ENCODE results near the gene CCND2.

DNA sequence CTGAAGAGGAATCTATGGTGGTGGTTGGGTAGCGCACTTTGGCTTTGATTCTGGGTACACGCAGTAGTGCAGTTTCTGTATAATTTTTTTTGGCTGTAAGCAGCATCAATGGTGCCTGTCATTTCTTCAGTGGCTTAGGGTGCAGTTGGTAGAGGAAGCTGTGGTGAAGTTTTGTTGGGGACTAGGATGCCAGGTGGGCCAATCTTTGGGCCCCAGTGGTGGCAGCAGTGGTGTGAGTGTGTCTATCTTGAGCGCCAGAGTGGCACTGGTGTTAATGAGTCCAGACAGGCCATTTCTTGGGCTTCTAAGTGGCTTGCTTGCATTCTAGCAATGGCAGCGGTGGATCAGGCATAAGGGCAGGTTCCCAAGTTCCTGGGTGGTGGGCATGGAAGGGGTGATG, 33.8 kb upstream of the CCND2 start:
- TF ChIP-seq EZH2 (IDR thresholded peaks at IDR 0.05) (no peak), POLR2AphosphoS5 (IDR thresholded peaks at IDR 0.05; ENCODE audit: borderline replicate concordance, low read depth, low read length) (no peak)
